OCI-LY1 (cell line): ENCODE measurements around the gene YPEL2.

Experiments used
- H2AFZ ChIP-seq: fragments of 200-600 bp; sonication (generic), shearing (Covaris generic); 2 replicates; pipeline ENCODE4 v1.6.0; 2014; ENCODE audit warnings: antibody characterized with exemption, mild to moderate bottlenecking, low read length
- H3F3A ChIP-seq: fragments of 200-600 bp; sonication (generic), shearing (Covaris generic); 2 replicates; pipeline ENCODE4 v1.6.0; 2014; ENCODE audit warnings: mild to moderate bottlenecking, antibody characterized with exemption, low read length, moderate library complexity; ENCODE audit not compliant: insufficient read depth
- H3K27ac ChIP-seq: fragments of 200-600 bp; sonication (generic); 2 replicates; pipeline ENCODE4 v1.5.1; 2014; ENCODE audit warnings: low read length, mixed run types, mild to moderate bottlenecking, low read depth; ENCODE audit not compliant: poor library complexity, severe bottlenecking
- H3K27me3 ChIP-seq: fragments of 200-600 bp; sonication (generic); 2 replicates; pipeline ENCODE4 v1.6.0; 2014; ENCODE audit warnings: antibody characterized with exemption, mild to moderate bottlenecking, low read length, moderate library complexity; ENCODE audit not compliant: insufficient read depth
- H3K36me3 ChIP-seq: fragments of 200-600 bp; sonication (generic); 2 replicates; pipeline ENCODE4 v1.6.1; 2014; ENCODE audit warnings: mild to moderate bottlenecking, antibody characterized with exemption, low read length, moderate library complexity, mixed read lengths; ENCODE audit not compliant: insufficient read depth
- H3K4me1 ChIP-seq: fragments of 200-600 bp; sonication (generic); 2 replicates; pipeline ENCODE4 v1.5.1; 2014; ENCODE audit warnings: mild to moderate bottlenecking, low read length, moderate library complexity; ENCODE audit not compliant: insufficient read depth, severe bottlenecking
- H3K4me2 ChIP-seq: fragments of 200-600 bp; sonication (generic), shearing (Covaris generic); 2 replicates; pipeline ENCODE4 v1.6.1; 2014; ENCODE audit warnings: low read length
- H3K4me3 ChIP-seq: fragments of 200-600 bp; sonication (generic); 2 replicates; pipeline ENCODE4 v1.5.1; 2014; ENCODE audit warnings: low read length, low read depth, mild to moderate bottlenecking, mixed read lengths; ENCODE audit not compliant: poor library complexity, severe bottlenecking
- H3K79me2 ChIP-seq: fragments of 200-600 bp; shearing (Covaris generic); 2 replicates; pipeline ENCODE4 v1.6.1; 2016; ENCODE audit warnings: mixed run types, low read length, mixed read lengths; ENCODE audit not compliant: insufficient read depth
- H3K9ac ChIP-seq: fragments of 200-600 bp; sonication (generic), shearing (Covaris generic); 2 replicates; pipeline ENCODE4 v1.6.1; 2014; ENCODE audit warnings: mild to moderate bottlenecking, low read length, mixed read lengths
- H3K9me2 ChIP-seq: fragments of 200-600 bp; sonication (generic), shearing (Covaris generic); 2 replicates; pipeline ENCODE4 v1.6.1; 2014; ENCODE audit warnings: low read depth, mild to moderate bottlenecking, low read length, mixed read lengths
- H3K9me3 ChIP-seq: fragments of 200-600 bp; shearing (Covaris generic); 2 replicates; pipeline ENCODE4 v1.6.1; 2014; ENCODE audit warnings: low read length, mixed read lengths
- H4K20me1 ChIP-seq: fragments of 200-600 bp; sonication (generic), shearing (Covaris generic); 2 replicates; pipeline ENCODE4 v1.6.0; 2016; ENCODE audit warnings: mild to moderate bottlenecking, low read length; ENCODE audit not compliant: insufficient read depth
- CTCF ChIP-seq: fragments of 200-600 bp; sonication (generic), shearing (Covaris generic); IDR thresholded peaks from 2 replicates; pipeline ENCODE4 v1.5.1; 2017; ENCODE audit warnings: mild to moderate bottlenecking, antibody characterized with exemption, low read length, moderate library complexity, mixed read lengths
- EZH2 ChIP-seq: fragments of 200-600 bp; sonication (generic), shearing (Covaris generic); IDR thresholded peaks from 2 replicates; pipeline ENCODE4 v1.8.0; 2017; ENCODE audit warnings: borderline replicate concordance, mixed run types, mild to moderate bottlenecking, antibody characterized with exemption, low read length, moderate library complexity, mixed read lengths

The YPEL2 gene

GRCh38 chr17:59421722-59422121 is 90.3 kb downstream of the YPEL2 start:
- H3K9me3 ChIP-seq, result no peaks in the 10 kb centered on the region
- no peak overlapping the region for H3K4me3 ChIP-seq
- no peak for TF ChIP-seq EZH2
- no peak for TF ChIP-seq CTCF
- H3K79me2 ChIP-seq, result no peaks in the 10 kb centered on the region
- no peaks in the 10 kb centered on the region for H3F3A ChIP-seq
- H3K4me1 ChIP-seq, result no peaks in the 10 kb centered on the region
- H3K36me3 ChIP-seq, result no peaks in the 10 kb centered on the region
- no peaks in the 10 kb centered on the region for H3K27me3 ChIP-seq
- H3K4me2 ChIP-seq, result no peak overlapping the region
- H3K9me2 ChIP-seq, result no peaks in the 10 kb centered on the region
- no peak overlapping the region for H3K9ac ChIP-seq
- H2AFZ ChIP-seq, result no peak overlapping the region
- no peak overlapping the region for H3K27ac ChIP-seq
- H4K20me1 ChIP-seq, result no peaks in the 10 kb centered on the region

- Histone ChIP-seq H3K9me2 (no peaks in the 10 kb centered on the region), H3K36me3 (no peaks in the 10 kb centered on the region), H3K27me3 (no peaks in the 10 kb centered on the region), H4K20me1 (no peaks in the 10 kb centered on the region), H3K4me2 (no peak overlapping the region), H3K79me2 (no peaks in the 10 kb centered on the region), H3K27ac (no peak overlapping the region), H3K4me1 (no peaks in the 10 kb centered on the region), H3K9ac (no peak overlapping the region), H3K9me3 (no peaks in the 10 kb centered on the region), H3K4me3 (no peak overlapping the region), H2AFZ (no peak overlapping the region), H3F3A (no peaks in the 10 kb centered on the region)
- TF ChIP-seq EZH2 (no peak), CTCF (no peak)
Measured at GRCh38 chr17:59423137-59423724, 91.8 kb downstream of the YPEL2 start.

GRCh38 chr17:59423903-59424302 is 92.4 kb downstream of the YPEL2 start:
- H3K4me2 ChIP-seq, result no peak overlapping the region
- no peak for TF ChIP-seq EZH2
- no peak for TF ChIP-seq CTCF

More at GRCh38 chr17:59423903-59424302, 92.4 kb downstream of the YPEL2 start:
- no peak overlapping the region for H3K9ac ChIP-seq
- no peaks in the 10 kb centered on the region for H3K36me3 ChIP-seq
- no peak overlapping the region for H2AFZ ChIP-seq
- no peak overlapping the region for H3K27ac ChIP-seq
- no peaks in the 10 kb centered on the region for H3K4me1 ChIP-seq
- no peaks in the 10 kb centered on the region for H3K79me2 ChIP-seq
- no peaks in the 10 kb centered on the region for H3F3A ChIP-seq
- H4K20me1 ChIP-seq, result no peaks in the 10 kb centered on the region
- H3K9me3 ChIP-seq, result no peaks in the 10 kb centered on the region
- H3K4me3 ChIP-seq, result no peak overlapping the region
- no peaks in the 10 kb centered on the region for H3K9me2 ChIP-seq
- no peaks in the 10 kb centered on the region for H3K27me3 ChIP-seq
